Vagina (tissue), 2 donors: ENCODE data around the gene MORF4L1.

Experiments used
- CTCF ChIP-seq, 3 experiments: fragments of 450-650 bp in 2 of 3; fragments of 200-600 bp in 1 of 3; sonication (generic) in 1 of 3; IDR thresholded peaks; one replicate each; pipeline ENCODE4 v1.5.1; 2017 to 2019; ENCODE audit warnings: antibody characterized with exemption in 3 of 3, mild to moderate bottlenecking in 2 of 3, moderate library complexity in 2 of 3
- POLR2A ChIP-seq, 2 donors: fragments of 450-650 bp; IDR thresholded peaks; one replicate each; pipeline ENCODE4 v1.6.1; 2017; ENCODE audit warnings: antibody characterized with exemption in 2 of 2, mild to moderate bottlenecking in 2 of 2, moderate library complexity in 2 of 2

GRCh38 chr15:78909791-78910228 lies 37.1 kb downstream of the MORF4L1 start:
- TF ChIP-seq CTCF (IDR thresholded peaks at IDR 0.05): peak in 2 of 3 experiments; percentile 43 to 60
- TF ChIP-seq POLR2A (IDR thresholded peaks at IDR 0.05): no peak
